Erythroblast (primary cell): Measurements from ENCODE around the gene NOTCH2.
"Not testable (repeated sequence)": the region's sequence is repeated elsewhere in the genome, so short reads cannot be mapped to it uniquely, and the experiment has no call there.

ENCODE experiments used
- GATA1 ChIP-seq: IDR thresholded peaks from 2 replicates; pipeline ENCODE4 v1.6.1; 2011; ENCODE audit warnings: low read depth, mild to moderate bottlenecking, control low read depth, low read length, moderate library complexity
- POLR2A ChIP-seq: IDR thresholded peaks from 2 replicates; pipeline ENCODE4 v1.6.1; 2011; ENCODE audit warnings: mild to moderate bottlenecking, low read length

GRCh38 chr1:120008320-120008719, 61.1 kb downstream of the NOTCH2 start:
- not testable (repeated sequence) for TF ChIP-seq POLR2A, GATA1
